ENCODE results near the gene HACD3.
"Not testable (repeated sequence)": the region's sequence is repeated elsewhere in the genome, so short reads cannot be mapped to it uniquely, and the experiment has no call there.

Gene HACD3

GRCh38 chr15:65598468-65598867 lies 68.2 kb downstream of the HACD3 start:
- DNase-seq, result no peak

- no peak for DNase-seq
Observed at GRCh38 chr15:65599677-65600076, 69.4 kb downstream of the HACD3 start.

- no peak for DNase-seq
Observed at GRCh38 chr15:65603134-65603533, 72.9 kb downstream of the HACD3 start.

GRCh38 chr15:65603559-65603958 lies 73.3 kb downstream of the HACD3 start:
- DNase-seq, result no peak

GRCh38 chr15:65610871-65611718 lies 80.8 kb downstream of the HACD3 start, which contains the start of gene INTS14:
Gene INTS14, minus strand, starts transcription at chr15:65611131. Its CDS starts 3,751 bp downstream, at chr15:65607380.
- DNase-seq, result peak; percentile 70 to 99 (median 94)

GRCh38 chr15:65611888-65612615 lies 81.8 kb downstream of the HACD3 start:
- peak in 1 of 56 donors; percentile 4 for DNase-seq

GRCh38 chr15:65612616-65612946 lies 82.3 kb downstream of the HACD3 start:
- no peak for DNase-seq

- no peak for DNase-seq
Observed at GRCh38 chr15:65612949-65613744, 82.9 kb downstream of the HACD3 start.

- DNase-seq, result not testable (repeated sequence)
Observed at GRCh38 chr15:65615887-65616286, 85.6 kb downstream of the HACD3 start.

- no peak for DNase-seq
Observed at GRCh38 chr15:65618560-65619109, 88.4 kb downstream of the HACD3 start.

GRCh38 chr15:65619626-65620290 lies 89.5 kb downstream of the HACD3 start:
- no peak for DNase-seq

- no peak for DNase-seq
Observed at GRCh38 chr15:65620833-65621232, 90.6 kb downstream of the HACD3 start.

GRCh38 chr15:65621638-65622037 lies 91.4 kb downstream of the HACD3 start, which contains the start of gene SLC24A1:
Gene SLC24A1, plus strand, starts transcription at chr15:65621938. Its CDS starts 2,143 bp downstream, at chr15:65624081.
- DNase-seq, result no peak

- no peak for DNase-seq
Observed at GRCh38 chr15:65623103-65623502, 92.8 kb downstream of the HACD3 start.

GRCh38 chr15:65626856-65627255 lies 96.6 kb downstream of the HACD3 start:
- DNase-seq, result no peak

Data from nucleus accumbens (tissue), 56 donors.